CD14-positive monocyte (primary cell): ENCODE results near the gene ELOVL1. TPM values are rescaled to one million over a fixed set of nuclear protein-coding genes. Genes with fewer than 3 reads are reported as not detected.

Experiments used
- DNase-seq, 3 donors: peaks; one replicate each; pipeline ENCODE4 v3.0.0-alpha.2; 2011 to 2022
- H2AFZ ChIP-seq: 2 replicates; pipeline ENCODE4 v1.6.0; 2012; ENCODE audit warnings: mild to moderate bottlenecking, low read depth, low read length, inconsistent platforms; ENCODE audit not compliant: insufficient read depth, poor library complexity, severe bottlenecking
- H3K27ac ChIP-seq, 2 donors: 1 replicate in 1 of 2; 2 replicates in 1 of 2; pipeline ENCODE4 v1.5.1; 2012 to 2013; ENCODE audit warnings: low read length in 2 of 2, control low read depth in 1 of 2, inconsistent platforms in 1 of 2, low read depth in 1 of 2, mild to moderate bottlenecking in 1 of 2
- H3K27me3 ChIP-seq, 2 donors: one replicate each; pipeline versions ENCODE4 v1.6.0 to v1.6.1; 2011 to 2013; ENCODE audit warnings: low read length in 2 of 2; ENCODE audit not compliant: control insufficient read depth in 2 of 2, insufficient read depth in 2 of 2
- H3K36me3 ChIP-seq, 2 donors: replicated peaks in 1 of 2; 1 replicate in 1 of 2; 2 replicates in 1 of 2; pipeline versions ENCODE4 v1.5.1 to v1.6.1; 2012 to 2013; ENCODE audit warnings: low read length in 2 of 2, control low read depth in 1 of 2, inconsistent platforms in 1 of 2, mild to moderate bottlenecking in 1 of 2; ENCODE audit not compliant: insufficient read depth in 2 of 2, control insufficient read depth in 1 of 2
- H3K4me1 ChIP-seq, 2 donors: 1 replicate in 1 of 2; 2 replicates in 1 of 2; pipeline versions ENCODE4 v1.5.1 to v1.6.1; 2012 to 2013; ENCODE audit warnings: low read length in 2 of 2, control low read depth in 1 of 2, inconsistent platforms in 1 of 2, mild to moderate bottlenecking in 1 of 2, moderate library complexity in 1 of 2; ENCODE audit not compliant: insufficient read depth in 2 of 2, control insufficient read depth in 1 of 2
- H3K4me2 ChIP-seq: replicated peaks from 2 replicates; pipeline ENCODE3; 2012; ENCODE audit warnings: low read length, moderate library complexity, mild to moderate bottlenecking; ENCODE audit not compliant: poor library complexity, severe bottlenecking; ENCODE audit errors: extremely low read depth
- H3K4me3 ChIP-seq, 3 experiments: fragments of 200-600 bp in 1 of 3; sonication (generic) in 1 of 3; replicated peaks in 1 of 3; 1 replicate in 2 of 3; 2 replicates in 1 of 3; pipeline ENCODE4 v1.5.1; 2011 to 2013; ENCODE audit warnings: low read length in 3 of 3, mild to moderate bottlenecking in 3 of 3, control low read depth in 2 of 3, low read depth in 2 of 3, inconsistent platforms in 1 of 3, moderate library complexity in 1 of 3
- H3K79me2 ChIP-seq: 2 replicates; pipeline ENCODE4 v1.6.0; 2012; ENCODE audit warnings: mild to moderate bottlenecking, control low read depth, inconsistent platforms, low read length, moderate library complexity; ENCODE audit not compliant: insufficient read depth
- H3K9ac ChIP-seq: 2 replicates; pipeline ENCODE4 v1.6.0; 2017; ENCODE audit warnings: low read length, mild to moderate bottlenecking; ENCODE audit not compliant: insufficient read depth, poor library complexity, severe bottlenecking
- H3K9me3 ChIP-seq, 2 donors: replicated peaks in 1 of 2; 1 replicate in 1 of 2; 2 replicates in 1 of 2; pipeline versions ENCODE4 v1.5.1 to v1.6.1; 2012 to 2013; ENCODE audit warnings: low read length in 2 of 2, control low read depth in 1 of 2; ENCODE audit not compliant: control insufficient read depth in 1 of 2, insufficient read depth in 1 of 2
- H4K20me1 ChIP-seq: 2 replicates; pipeline ENCODE4 v1.6.0; 2012; ENCODE audit warnings: mild to moderate bottlenecking, low read length, control low read depth, moderate library complexity; ENCODE audit not compliant: insufficient read depth
- H3K27ac Mint-ChIP-seq, 7 donors: one replicate each; pipeline ENCODE4 v1.8.0; 2020; ENCODE audit warnings: mild to moderate bottlenecking in 7 of 7, mixed read lengths in 7 of 7, moderate library complexity in 6 of 7, inconsistent platforms in 2 of 7
- H3K27me3 Mint-ChIP-seq, 3 donors: one replicate each; pipeline ENCODE4 v1.8.0; 2021 to 2022; ENCODE audit warnings: low read depth in 3 of 3, mild to moderate bottlenecking in 3 of 3, mixed read lengths in 3 of 3, moderate library complexity in 3 of 3, inconsistent platforms in 1 of 3
- H3K36me3 Mint-ChIP-seq, 2 donors: one replicate each; pipeline ENCODE4 v1.8.0; 2020; ENCODE audit warnings: mixed read lengths in 2 of 2, inconsistent platforms in 1 of 2, mild to moderate bottlenecking in 1 of 2
- H3K4me1 Mint-ChIP-seq: one replicate; pipeline ENCODE4 v1.8.0; 2020; ENCODE audit warnings: mild to moderate bottlenecking, mixed read lengths
- H3K4me3 Mint-ChIP-seq, 2 donors: one replicate each; pipeline ENCODE4 v1.8.0; 2020; ENCODE audit warnings: mild to moderate bottlenecking in 2 of 2, mixed read lengths in 2 of 2, moderate library complexity in 1 of 2
- H3K9me3 Mint-ChIP-seq, 7 donors: one replicate each; pipeline ENCODE4 v1.8.0; 2020 to 2022; ENCODE audit warnings: mixed read lengths in 7 of 7, mild to moderate bottlenecking in 6 of 7, moderate library complexity in 6 of 7, inconsistent platforms in 2 of 7
- WGBS: methylation state at CpG from one replicate; pipeline ENCODE4 v1.1.5; 2013; ENCODE audit warnings: missing lambda C conversion rate; ENCODE audit not compliant: insufficient coverage; 5-methylcytosine and 5-hydroxymethylcytosine counted together
- intact Hi-C, 2 donors: fragments of 100-400 bp; cut with micrococcal nuclease; formaldehyde crosslinking; loops; one replicate each; pipeline versions ENCODE4 v1.15.0 to v1.15.1; 2023
- polyA plus RNA-seq, 3 donors: library from polyadenylated mRNA; depleted of rRNA in 1 of 3; unstranded in 2 of 3; stranded (reverse) in 1 of 3; fragments of 300-500 nt in 2 of 3; fragments of >200 nt in 1 of 3; fragmentation: Illumina TruSeq in 2 of 3; gene quantifications; 1 replicate in 2 of 3; 2 replicates in 1 of 3; pipeline ENCODE4 v1.2.3, GENCODE V29; 2012 to 2021
- TF ChIP-seq, protein P1 (sequence below): fragments of 200-600 bp; IDR thresholded peaks from one replicate; pipeline ENCODE4 v1.8.0; 2022; ENCODE audit warnings: antibody characterized with exemption, mild to moderate bottlenecking

ELOVL1 gene
- polyA plus RNA-seq, 3 donors = 135 to 151 (median 148) TPM

GRCh38 chr1:43315481-43315880 is 52.3 kb downstream of the ELOVL1 start:
- Histone ChIP-seq H2AFZ (no peak overlapping the region), H3K9ac (no peak overlapping the region), H3K4me2 (no peak overlapping the region), H4K20me1 (no peaks in the 10 kb centered on the region), H3K27me3 (no peaks in the 10 kb centered on the region), H3K4me3 (no peak overlapping the region), H3K27ac (no peak overlapping the region), H3K36me3 (no peaks in the 10 kb centered on the region), H3K4me1 (peaks cover 0 to 2% of the 10 kb centered on the region in 2 donors), H3K9me3 (no peaks in the 10 kb centered on the region), H3K79me2 (no peaks in the 10 kb centered on the region)
- Mint-ChIP-seq H3K27me3 (peaks cover 2 to 6% (median 2%) of the 10 kb centered on the region in 3 donors), H3K4me3 (no peak overlapping the region), H3K27ac (peak overlapping the region in 1 of 7 donors; percentile 51), H3K4me1 (peaks cover 7% of the 10 kb centered on the region), H3K36me3 (no peaks in the 10 kb centered on the region), H3K9me3 (no peaks in the 10 kb centered on the region)
- TF ChIP-seq, protein P1, sequence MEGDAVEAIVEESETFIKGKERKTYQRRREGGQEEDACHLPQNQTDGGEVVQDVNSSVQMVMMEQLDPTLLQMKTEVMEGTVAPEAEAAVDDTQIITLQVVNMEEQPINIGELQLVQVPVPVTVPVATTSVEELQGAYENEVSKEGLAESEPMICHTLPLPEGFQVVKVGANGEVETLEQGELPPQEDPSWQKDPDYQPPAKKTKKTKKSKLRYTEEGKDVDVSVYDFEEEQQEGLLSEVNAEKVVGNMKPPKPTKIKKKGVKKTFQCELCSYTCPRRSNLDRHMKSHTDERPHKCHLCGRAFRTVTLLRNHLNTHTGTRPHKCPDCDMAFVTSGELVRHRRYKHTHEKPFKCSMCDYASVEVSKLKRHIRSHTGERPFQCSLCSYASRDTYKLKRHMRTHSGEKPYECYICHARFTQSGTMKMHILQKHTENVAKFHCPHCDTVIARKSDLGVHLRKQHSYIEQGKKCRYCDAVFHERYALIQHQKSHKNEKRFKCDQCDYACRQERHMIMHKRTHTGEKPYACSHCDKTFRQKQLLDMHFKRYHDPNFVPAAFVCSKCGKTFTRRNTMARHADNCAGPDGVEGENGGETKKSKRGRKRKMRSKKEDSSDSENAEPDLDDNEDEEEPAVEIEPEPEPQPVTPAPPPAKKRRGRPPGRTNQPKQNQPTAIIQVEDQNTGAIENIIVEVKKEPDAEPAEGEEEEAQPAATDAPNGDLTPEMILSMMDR = no peak
- intact Hi-C loops = no loop called here
- no CpG with 5 or more reads among the region's 3 CpGs for WGBS
- no peak for DNase-seq

GRCh38 chr1:43314233-43314632 is 53.6 kb downstream of the ELOVL1 start:
- peaks cover 0 to 2% of the 10 kb centered on the region in 2 donors for H3K4me1 ChIP-seq
- no peak overlapping the region for H3K9ac ChIP-seq
- peaks cover 7% of the 10 kb centered on the region for H3K4me1 Mint-ChIP-seq
- no peak overlapping the region for H3K4me2 ChIP-seq
- no peak overlapping the region for H2AFZ ChIP-seq
- intact Hi-C loops = no loop called here
- no peak overlapping the region for H3K27ac ChIP-seq
- no peaks in the 10 kb centered on the region for H3K36me3 ChIP-seq
- no peak overlapping the region for H3K4me3 Mint-ChIP-seq
- TF ChIP-seq, protein P1 = no peak
- WGBS = 100% methylated on average over 1 of the region's 5 CpGs
- no peak overlapping the region for H3K4me3 ChIP-seq
- no peaks in the 10 kb centered on the region for H3K27me3 ChIP-seq
- H3K9me3 ChIP-seq = no peaks in the 10 kb centered on the region
- no peaks in the 10 kb centered on the region for H3K9me3 Mint-ChIP-seq
- no peaks in the 10 kb centered on the region for H4K20me1 ChIP-seq
- H3K27ac Mint-ChIP-seq = no peak overlapping the region
- no peaks in the 10 kb centered on the region for H3K36me3 Mint-ChIP-seq
- H3K27me3 Mint-ChIP-seq = peaks cover 1 to 4% (median 2%) of the 10 kb centered on the region in 3 donors
- no peak for DNase-seq
- no peaks in the 10 kb centered on the region for H3K79me2 ChIP-seq
